ENCODE results near the gene HOXA5. TPM values are rescaled to one million over a fixed set of nuclear protein-coding genes. Genes with fewer than 3 reads are reported as not detected.
A peak's percentile ranks its signal among the peaks of the same experiment; 100 is the strongest.

The HOXA5 gene
- total RNA-seq, 1 experiment from 2014 or later: not detected

DNA sequence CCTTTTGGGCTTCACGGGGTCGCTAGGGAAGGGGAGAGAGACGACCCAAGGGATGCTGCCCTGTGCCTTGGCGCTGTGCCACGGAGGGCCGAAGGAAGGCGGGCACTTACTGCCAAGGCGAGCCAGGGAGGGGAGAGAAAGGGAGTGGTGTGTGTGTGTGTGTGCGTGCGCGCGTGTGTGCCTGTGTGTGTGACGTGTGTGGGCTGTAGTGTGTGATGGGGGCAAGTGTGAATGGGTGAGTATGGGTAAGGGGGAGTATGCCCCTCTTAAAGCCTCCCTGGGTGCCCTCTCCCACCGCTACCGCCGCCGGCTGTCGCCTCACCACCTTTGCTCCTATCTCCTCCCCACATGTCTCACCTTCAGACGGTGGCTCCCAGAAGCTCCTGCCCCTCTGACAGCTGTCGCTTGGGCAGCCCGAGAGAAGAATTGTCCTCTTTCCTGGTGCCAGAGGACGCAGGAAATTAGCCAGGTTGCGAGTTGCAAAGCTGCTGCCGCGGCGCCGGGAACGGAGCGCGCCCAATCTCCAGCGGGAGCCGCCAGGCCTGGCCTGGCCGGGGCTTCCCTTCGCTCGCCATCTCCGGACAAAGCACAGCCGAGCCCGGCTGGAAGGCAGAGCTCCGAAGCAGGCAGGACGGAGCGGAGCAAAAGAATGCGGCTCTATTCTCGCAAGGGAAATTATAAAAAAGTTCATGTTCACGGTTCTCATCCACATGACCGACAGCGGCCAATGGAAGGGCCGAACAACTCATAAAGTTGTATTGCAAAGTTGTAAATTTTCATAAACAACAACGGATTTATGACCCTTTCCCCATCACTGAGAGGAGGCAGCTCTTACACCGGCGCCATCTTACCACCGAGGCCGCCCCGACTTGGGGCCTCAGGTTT is 8.7 kb upstream of the HOXA5 start, which contains the start of gene HOXA3:
TSS of gene HOXA3 (minus strand) at position 653 of the 885 bp plus-strand sequence. CDS start 41,943 bp downstream, outside the sequence.
- Histone ChIP-seq H3K79me1 (ENCODE audit: insufficient read depth, low read depth, low read length, poor library complexity, severe bottlenecking) (no peaks in the 10 kb centered on the region), H3T11ph (ENCODE audit: low read length) (no peak within 1 kb of the TSS), H4K20me1 (ENCODE audit: control insufficient read depth, insufficient read depth, insufficient read length) (no peaks in the 10 kb centered on the region), H3K18ac (ENCODE audit: insufficient read length, low read depth, low read length) (no peak within 1 kb of the TSS), H4K8ac (replicated peaks; ENCODE audit: insufficient read length, low read depth, low read length) (no peak within 1 kb of the TSS), H3K9ac (ENCODE audit: extremely low read depth, insufficient read length, low read length) (no peak within 1 kb of the TSS), H3K27me3 (ENCODE audit: insufficient read depth, low read length) (peaks cover 97% of the 10 kb centered on the region), H3K4me2 (ENCODE audit: insufficient read depth, insufficient read length, low read length) (no peak within 1 kb of the TSS), H3K4ac (ENCODE audit: low read depth, low read length) (no peak within 1 kb of the TSS), H3K79me2 (ENCODE audit: insufficient read depth, low read length) (no peaks in the 10 kb centered on the region), H2AK5ac (ENCODE audit: insufficient read length, low read length) (no peak within 1 kb of the TSS), H4K91ac (ENCODE audit: insufficient read length, low read depth, low read length) (no peak within 1 kb of the TSS), H3K27ac (ENCODE audit: insufficient read length, low read depth, low read length) (no peak within 1 kb of the TSS), H3K56ac (ENCODE audit: insufficient read length, low read depth, low read length) (no peak within 1 kb of the TSS), H2AFZ (ENCODE audit: low read length) (no peak within 1 kb of the TSS), H3K23me2 (ENCODE audit: insufficient read length, low read depth, low read length, poor library complexity, severe bottlenecking) (peaks cover 4% of the 10 kb centered on the region), H2BK20ac (ENCODE audit: low read depth, low read length, poor library complexity, severe bottlenecking) (no peak within 1 kb of the TSS), H2BK120ac (ENCODE audit: low read depth, low read length, poor library complexity, severe bottlenecking) (no peak within 1 kb of the TSS), H2BK12ac (ENCODE audit: insufficient read length, low read depth, low read length) (no peak within 1 kb of the TSS), H3K23ac (ENCODE audit: insufficient read length, low read depth, low read length) (no peak within 1 kb of the TSS), H3K14ac (ENCODE audit: insufficient read depth, low read length) (no peak within 1 kb of the TSS), H2BK15ac (ENCODE audit: low read depth, low read length) (no peak within 1 kb of the TSS), H4K5ac (ENCODE audit: insufficient read length, low read depth, low read length) (no peak within 1 kb of the TSS), H2BK5ac (ENCODE audit: insufficient read length, low read length) (no peak within 1 kb of the TSS), H3K4me1 (ENCODE audit: insufficient read depth, low read length) (no peaks in the 10 kb centered on the region), H3K9me3 (ENCODE audit: control insufficient read depth, low read depth, low read length) (no peaks in the 10 kb centered on the region)
- TF ChIP-seq, protein P1, sequence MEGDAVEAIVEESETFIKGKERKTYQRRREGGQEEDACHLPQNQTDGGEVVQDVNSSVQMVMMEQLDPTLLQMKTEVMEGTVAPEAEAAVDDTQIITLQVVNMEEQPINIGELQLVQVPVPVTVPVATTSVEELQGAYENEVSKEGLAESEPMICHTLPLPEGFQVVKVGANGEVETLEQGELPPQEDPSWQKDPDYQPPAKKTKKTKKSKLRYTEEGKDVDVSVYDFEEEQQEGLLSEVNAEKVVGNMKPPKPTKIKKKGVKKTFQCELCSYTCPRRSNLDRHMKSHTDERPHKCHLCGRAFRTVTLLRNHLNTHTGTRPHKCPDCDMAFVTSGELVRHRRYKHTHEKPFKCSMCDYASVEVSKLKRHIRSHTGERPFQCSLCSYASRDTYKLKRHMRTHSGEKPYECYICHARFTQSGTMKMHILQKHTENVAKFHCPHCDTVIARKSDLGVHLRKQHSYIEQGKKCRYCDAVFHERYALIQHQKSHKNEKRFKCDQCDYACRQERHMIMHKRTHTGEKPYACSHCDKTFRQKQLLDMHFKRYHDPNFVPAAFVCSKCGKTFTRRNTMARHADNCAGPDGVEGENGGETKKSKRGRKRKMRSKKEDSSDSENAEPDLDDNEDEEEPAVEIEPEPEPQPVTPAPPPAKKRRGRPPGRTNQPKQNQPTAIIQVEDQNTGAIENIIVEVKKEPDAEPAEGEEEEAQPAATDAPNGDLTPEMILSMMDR (conservative IDR thresholded peaks at IDR 0.05): no peak
- Mint-ChIP-seq H3K4me1 (peaks cover 13 to 30% of the 10 kb centered on the region in 2 experiments), H3K9me3 (peaks cover 17 to 23% of the 10 kb centered on the region in 2 experiments), H3K36me3 (ENCODE audit: insufficient read depth in 1 of 3, low read depth in 3 of 3) (peaks cover 0 to 6% (median 0%) of the 10 kb centered on the region in 3 experiments; a peak in 3 of 7 replicates), H3K4me3 (peak within 1 kb of the TSS in 1 of 2 experiments; percentile 66; a peak in 3 of 5 replicates), H3K27me3 (ENCODE audit: low read depth) (peaks cover 100% of the 10 kb centered on the region), H3K27ac (no peak within 1 kb of the TSS)
- no CpG with 5 or more reads among the region's 53 CpGs for WGBS (ENCODE audit: extremely low coverage, insufficient read length, low lambda C conversion rate)
- no peak for DNase-seq

Measured in H9 (cell line).